HG03060 (cell line): Measurements from ENCODE around the gene EPS8L2.

Experiments
- ATAC-seq: cut with Tn5 transposase; IDR thresholded peaks from one replicate; pipeline ENCODE4 v1.9.1; 2021; ENCODE audit warnings: low read depth, moderate number of reproducible peaks; ENCODE audit not compliant: unreplicated experiment

EPS8L2 gene

GRCh38 chr11:772429-773390, 66.7 kb downstream of the EPS8L2 start:
- no peak for ATAC-seq

- ATAC-seq = no peak
Measured at GRCh38 chr11:773425-773824, 67.4 kb downstream of the EPS8L2 start.

- no peak for ATAC-seq
Measured at GRCh38 chr11:773830-774229, 67.8 kb downstream of the EPS8L2 start.

DNA sequence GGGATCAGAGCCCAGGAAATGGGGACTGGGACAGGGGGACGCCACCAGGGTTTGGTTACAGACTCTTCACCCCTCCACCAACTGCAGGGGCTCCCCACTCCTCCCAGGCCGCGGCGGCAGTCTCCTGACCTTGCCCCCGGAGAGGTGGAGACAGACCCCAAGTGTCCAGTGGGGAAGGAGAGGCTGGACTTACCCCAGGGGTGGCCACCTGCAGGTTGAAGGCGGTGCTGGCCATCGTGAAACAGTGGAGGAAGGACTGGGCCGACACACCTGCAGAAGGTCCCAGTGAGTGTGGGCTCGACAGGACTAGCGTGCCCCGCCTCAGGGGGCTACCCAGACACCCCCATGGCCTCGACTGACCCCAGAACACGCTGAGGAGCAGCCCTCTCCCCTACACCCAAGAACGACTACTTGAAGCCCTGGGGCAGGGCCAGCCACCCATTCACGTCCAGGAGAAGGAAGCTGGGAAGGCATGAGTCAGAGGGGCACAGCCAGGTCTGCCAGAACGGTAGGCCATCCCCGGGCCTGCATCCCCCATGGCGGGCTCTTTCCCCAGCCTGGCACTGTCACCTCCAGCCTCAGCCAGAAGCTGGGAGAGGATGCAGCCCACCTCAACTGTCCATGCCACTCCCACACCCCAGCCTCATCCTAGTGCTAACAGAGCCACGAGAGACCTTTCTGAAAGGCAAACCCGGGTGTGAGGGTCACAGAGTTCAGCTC, 69.0 kb downstream of the EPS8L2 start:
- no peak for ATAC-seq

GRCh38 chr11:776263-776560, 70.2 kb downstream of the EPS8L2 start:
- ATAC-seq = no peak

DNA sequence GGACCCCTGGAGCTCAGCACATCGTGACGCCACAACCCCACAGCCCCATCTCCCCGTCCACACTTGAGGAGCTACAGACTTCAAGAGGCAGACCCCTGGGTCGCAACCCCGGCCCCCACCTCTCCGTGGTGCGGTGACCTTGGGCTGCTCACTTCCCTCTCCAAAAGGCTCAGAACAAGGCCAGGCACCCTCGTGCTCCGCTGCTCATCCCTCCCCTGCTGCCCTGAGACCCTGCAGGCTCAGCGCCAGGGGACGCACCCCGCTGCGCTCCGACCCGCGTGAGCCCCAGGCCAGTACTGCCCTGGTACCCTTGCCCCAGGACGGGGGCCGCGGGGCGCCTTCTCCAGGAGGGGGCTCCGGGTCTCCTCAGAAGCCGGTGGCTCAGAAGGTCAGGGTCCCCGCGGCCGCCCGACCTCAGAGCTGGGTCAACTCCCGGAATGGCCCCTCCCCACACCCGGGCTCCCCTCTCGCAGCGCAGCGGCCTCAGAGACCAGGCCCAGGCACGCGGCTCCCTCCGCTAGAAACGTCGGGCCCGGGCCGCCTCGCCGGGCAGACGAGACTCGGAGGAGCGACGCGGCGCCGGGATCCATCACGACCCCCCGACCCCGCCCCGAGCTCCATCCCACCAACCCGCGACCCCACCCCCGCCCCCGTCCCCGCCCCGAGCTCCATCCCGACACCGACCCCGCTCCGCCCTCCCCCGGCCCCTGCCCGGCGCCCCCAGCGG, 70.7 kb downstream of the EPS8L2 start:
- no peak for ATAC-seq
